H1 (cell line): ENCODE results near the gene EPHA3. TPM values are rescaled to one million over a fixed set of nuclear protein-coding genes. Genes with fewer than 3 reads are reported as not detected.

Experiments used
- CTCF ChIA-PET: fragments of 300-600 bp; sonication (Branson Sonifier 250); formaldehyde crosslinking; loops from one replicate; lab custom pipeline; 2021; ENCODE audit not compliant: partially characterized antibody; lab: Charles Lee
- POLR2A ChIA-PET: fragments of 300-600 bp; sonication (Branson Sonifier 250); formaldehyde crosslinking; loops from one replicate; lab custom pipeline; 2021; ENCODE audit warnings: inconsistent platforms; ENCODE audit not compliant: partially characterized antibody; lab: Charles Lee
- DNase-seq, 2 experiments: peaks; one replicate each; pipeline versions ENCODE4 v3.0.0 to v3.0.0-alpha.2; 2010 to 2022; ENCODE audit warnings: low spot score in 2 of 2, low read depth in 1 of 2, mixed read lengths in 1 of 2
- FAIRE-seq: peaks from 2 replicates; lab custom pipeline; 2011; peaks lifted over from hg19 to GRCh38; lab: Jason Lieb, UNC
- H2AFZ ChIP-seq: 2 replicates; pipeline ENCODE4 v1.8.1; 2012; ENCODE audit warnings: low read length, inconsistent platforms
- H2AK5ac ChIP-seq: 2 replicates; pipeline ENCODE4 v1.6.1; 2013; ENCODE audit warnings: low read depth, low read length
- H2BK120ac ChIP-seq: replicated peaks from 2 replicates; pipeline ENCODE3; 2013; ENCODE audit warnings: low read depth, low read length, inconsistent platforms
- H2BK12ac ChIP-seq: 2 replicates; pipeline ENCODE4 v1.6.1; 2013; ENCODE audit warnings: low read depth, low read length
- H2BK15ac ChIP-seq: 2 replicates; pipeline ENCODE4 v1.6.1; 2013; ENCODE audit warnings: low read length
- H2BK20ac ChIP-seq: 2 replicates; pipeline ENCODE4 v1.6.1; 2013; ENCODE audit warnings: low read length
- H2BK5ac ChIP-seq: 2 replicates; pipeline ENCODE4 v1.6.1; 2013; ENCODE audit warnings: low read depth, low read length
- H3K14ac ChIP-seq: 2 replicates; pipeline ENCODE4 v1.6.1; 2013; ENCODE audit warnings: inconsistent platforms; ENCODE audit not compliant: insufficient read length
- H3K18ac ChIP-seq: 2 replicates; pipeline ENCODE4 v1.6.1; 2013; ENCODE audit warnings: low read length; ENCODE audit errors: extremely low read depth
- H3K23ac ChIP-seq: 2 replicates; pipeline ENCODE4 v1.6.1; 2013; ENCODE audit warnings: inconsistent platforms; ENCODE audit not compliant: insufficient read length
- H3K23me2 ChIP-seq: 2 replicates; pipeline ENCODE4 v1.6.1; 2013; ENCODE audit warnings: low read depth, low read length
- H3K27ac ChIP-seq: 2 replicates; pipeline ENCODE4 v1.6.1; 2011; ENCODE audit warnings: low read depth, low read length, inconsistent platforms
- H3K27me3 ChIP-seq, 4 experiments: replicated peaks in 1 of 4; 1 replicate in 1 of 4; 2 replicates in 3 of 4; pipeline versions ENCODE4 v1.6.1 to v1.8.1; 2011 to 2013; ENCODE audit warnings: low read length in 3 of 4, mild to moderate bottlenecking in 3 of 4, inconsistent platforms in 2 of 4, mixed read lengths in 2 of 4, moderate library complexity in 1 of 4; ENCODE audit not compliant: control insufficient read depth in 3 of 4, insufficient read depth in 3 of 4; ENCODE audit errors: extremely low read depth in 1 of 4
- H3K36me3 ChIP-seq, 4 experiments: 2 replicates each; pipeline versions ENCODE4 v1.6.1 to v1.8.1; 2011 to 2013; ENCODE audit warnings: mild to moderate bottlenecking in 4 of 4, low read length in 3 of 4, moderate library complexity in 2 of 4, control low read depth in 1 of 4, inconsistent platforms in 1 of 4; ENCODE audit not compliant: insufficient read depth in 4 of 4, control insufficient read depth in 2 of 4
- H3K4ac ChIP-seq: replicated peaks from 2 replicates; pipeline ENCODE3; 2013; ENCODE audit warnings: low read length, low read depth, mixed read lengths, inconsistent platforms; ENCODE audit not compliant: insufficient read length
- H3K4me1 ChIP-seq, 4 experiments: replicated peaks in 1 of 4; 1 replicate in 1 of 4; 2 replicates in 3 of 4; pipeline versions ENCODE4 v1.6.1 to v1.8.1; 2011 to 2013; ENCODE audit warnings: low read length in 3 of 4, inconsistent platforms in 2 of 4, mixed read lengths in 1 of 4; ENCODE audit not compliant: insufficient read depth in 4 of 4, control insufficient read depth in 3 of 4
- H3K4me2 ChIP-seq, 2 experiments: 2 replicates each; pipeline versions ENCODE4 v1.6.1 to v1.8.1; 2011 to 2013; ENCODE audit warnings: low read depth in 2 of 2, low read length in 2 of 2, control low read depth in 1 of 2, inconsistent platforms in 1 of 2, mild to moderate bottlenecking in 1 of 2; ENCODE audit not compliant: insufficient read depth in 1 of 2
- H3K4me3 ChIP-seq, 4 experiments: fragments of 200-600, 300-600 bp in 1 of 4; sonication (generic), shearing (Covaris generic), sonication (Bioruptor Twin) in 1 of 4; 2 replicates each; pipeline versions ENCODE4 v1.5.1 to v1.8.1; 2011 to 2016; ENCODE audit warnings: low read length in 4 of 4, low read depth in 3 of 4, control low read depth in 2 of 4, inconsistent platforms in 2 of 4, mild to moderate bottlenecking in 2 of 4, mixed read lengths in 1 of 4, moderate library complexity in 1 of 4; ENCODE audit not compliant: insufficient read depth in 2 of 4; ENCODE audit errors: extremely low read depth in 1 of 4
- H3K56ac ChIP-seq: replicated peaks from 2 replicates; pipeline ENCODE3; 2013; ENCODE audit warnings: low read depth, mild to moderate bottlenecking, mixed read lengths, low read length, inconsistent platforms; ENCODE audit not compliant: insufficient read length
- H3K79me1 ChIP-seq: 2 replicates; pipeline ENCODE4 v1.6.1; 2013; ENCODE audit warnings: low read depth, low read length, control low read depth
- H3K79me2 ChIP-seq, 2 experiments: 2 replicates each; pipeline versions ENCODE4 v1.6.1 to v1.8.1; 2012 to 2013; ENCODE audit warnings: low read length in 2 of 2, mild to moderate bottlenecking in 2 of 2, inconsistent platforms in 1 of 2; ENCODE audit not compliant: insufficient read depth in 2 of 2, control insufficient read depth in 1 of 2
- H3K9ac ChIP-seq, 4 experiments: replicated peaks in 1 of 4; 1 replicate in 1 of 4; 2 replicates in 3 of 4; pipeline versions ENCODE4 v1.6.1 to v1.8.1; 2011 to 2013; ENCODE audit warnings: low read depth in 3 of 4, low read length in 3 of 4, control low read depth in 2 of 4, mild to moderate bottlenecking in 2 of 4, moderate library complexity in 2 of 4, inconsistent platforms in 1 of 4; ENCODE audit errors: extremely low read depth in 1 of 4
- H3K9me3 ChIP-seq, 2 experiments: 2 replicates each; pipeline versions ENCODE4 v1.6.1 to v1.8.1; 2012 to 2013; ENCODE audit warnings: mild to moderate bottlenecking in 2 of 2, moderate library complexity in 2 of 2, control low read depth in 1 of 2, inconsistent platforms in 1 of 2, low read depth in 1 of 2, low read length in 1 of 2, mixed read lengths in 1 of 2; ENCODE audit not compliant: insufficient read depth in 2 of 2
- H4K20me1 ChIP-seq, 2 experiments: replicated peaks in 1 of 2; 2 replicates each; pipeline versions ENCODE3 to v1.8.1; 2011 to 2013; ENCODE audit warnings: inconsistent platforms in 2 of 2, low read length in 2 of 2, mild to moderate bottlenecking in 1 of 2; ENCODE audit not compliant: insufficient read depth in 2 of 2, control insufficient read depth in 1 of 2
- H4K5ac ChIP-seq: 2 replicates; pipeline ENCODE4 v1.6.1; 2013; ENCODE audit warnings: low read length, low read depth, mixed read lengths, inconsistent platforms; ENCODE audit not compliant: insufficient read length
- H4K8ac ChIP-seq: 2 replicates; pipeline ENCODE4 v1.8.0; 2013; ENCODE audit warnings: mild to moderate bottlenecking, moderate library complexity, low read length, inconsistent platforms; ENCODE audit not compliant: insufficient read depth; ENCODE audit errors: extremely low read depth
- H4K91ac ChIP-seq: replicated peaks from 2 replicates; pipeline ENCODE3; 2013; ENCODE audit warnings: low read length, mixed read lengths, inconsistent platforms; ENCODE audit not compliant: insufficient read length
- CEBPB ChIP-seq: IDR thresholded peaks from 2 replicates; pipeline ENCODE4 v1.6.1; 2012; ENCODE audit warnings: low read depth, low read length
- KDM5A ChIP-seq: fragments of 200-600 bp; IDR thresholded peaks from 2 replicates; pipeline ENCODE4 v1.7.1; 2012; ENCODE audit warnings: mild to moderate bottlenecking, low read length, inconsistent platforms, mixed read lengths
- WGBS, 2 experiments: shearing (Covaris generic) in 1 of 2; methylation state at CpG; one replicate each; pipeline versions ENCODE4 v1.1.6 to v1.1.7; 2013 to 2015; ENCODE audit warnings: low lambda C conversion rate in 2 of 2, mixed read lengths in 2 of 2, inconsistent platforms in 1 of 2, low coverage in 1 of 2, missing lambda C conversion rate in 1 of 2; ENCODE audit not compliant: insufficient replicate concordance in 2 of 2, insufficient coverage in 1 of 2, insufficient read length in 1 of 2; ENCODE audit errors: extremely low coverage in 1 of 2, missing lambda C conversion rate in 1 of 2; 5-methylcytosine and 5-hydroxymethylcytosine counted together
- polyA plus RNA-seq, 7 experiments: library from polyadenylated mRNA; depleted of rRNA in 3 of 7; stranded (reverse) in 5 of 7; unstranded in 2 of 7; fragments of >200 nt in 5 of 7; fragments of 200-250 nt in 2 of 7; gene quantifications; 1 replicate in 5 of 7; 2 replicates in 1 of 7; 4 replicates in 1 of 7; pipeline versions ENCODE4 v1.2.1 to v1.2.3, GENCODE V29; 2011 to 2013; ENCODE audit warnings: missing spikeins in 2 of 7, mixed read lengths in 2 of 7
- total RNA-seq: library from RNA; stranded (reverse); fragmentation: NEBNext Ultra II Directional; extraction: Animal tissue kit (Norgen Biotek cat#: 25700); gene quantifications from 2 replicates; pipeline ENCODE4 v1.2.1, GENCODE V29; 2021

EPHA3 gene
- total and polyA plus RNA-seq, 2 of the 8 experiments (the other 6 are each of a cell fraction or from before 2014, with no cell fraction given), result 0.09 to 0.22 TPM

- no peak overlapping the region for H3K4ac ChIP-seq
- H2BK12ac ChIP-seq, result no peak overlapping the region
- H3K79me2 ChIP-seq, result no peaks in the 10 kb centered on the region
- H3K27ac ChIP-seq, result no peak overlapping the region
- H3K36me3 ChIP-seq, result no peaks in the 10 kb centered on the region
- H3K9ac ChIP-seq, result no peak overlapping the region
- no peaks in the 10 kb centered on the region for H3K23me2 ChIP-seq
- no peaks in the 10 kb centered on the region for H4K20me1 ChIP-seq
- no peak overlapping the region for H4K5ac ChIP-seq
- no peak overlapping the region for H2BK15ac ChIP-seq
- no peak overlapping the region for H2BK20ac ChIP-seq
- no peak overlapping the region for H3K4me2 ChIP-seq
- no peaks in the 10 kb centered on the region for H3K27me3 ChIP-seq
- no peak overlapping the region for H3K4me3 ChIP-seq
- FAIRE-seq (no peak), DNase-seq (no peak)
- no peak overlapping the region for H2AFZ ChIP-seq
- CTCF ChIA-PET, result no interaction called here
- no peak overlapping the region for H3K56ac ChIP-seq
- H3K18ac ChIP-seq, result no peak overlapping the region
- H2BK5ac ChIP-seq, result no peak overlapping the region
- no peaks in the 10 kb centered on the region for H3K4me1 ChIP-seq
- no peak overlapping the region for H3K14ac ChIP-seq
- no peaks in the 10 kb centered on the region for H3K9me3 ChIP-seq
- H3K79me1 ChIP-seq, result no peaks in the 10 kb centered on the region; the same call in 1 of the 2 replicates
- POLR2A ChIA-PET, result no interaction called here
- H4K8ac ChIP-seq, result no peak overlapping the region
- H4K91ac ChIP-seq, result no peak overlapping the region
- no peak overlapping the region for H2BK120ac ChIP-seq
- H2AK5ac ChIP-seq, result no peak overlapping the region
- WGBS, 2 experiments, result 87% methylated on average over 4 of the region's 4 CpGs; no CpG with 5 or more reads in 1 of the 2 experiments
- TF ChIP-seq CEBPB, result peak; percentile 66; the same call in 1 of the 2 replicates
- TF ChIP-seq KDM5A, result no peak
- no peak overlapping the region for H3K23ac ChIP-seq
These were observed 204.7 kb downstream of the EPHA3 start for GRCh38 chr3:89312141-89312540.
